ENCODE measurements around the gene SLC13A2. TPM values are rescaled to one million over a fixed set of nuclear protein-coding genes. Genes with fewer than 3 reads are reported as not detected.

SLC13A2 gene
- total RNA-seq, 1 experiment from 2014 or later: not detected

DNA sequence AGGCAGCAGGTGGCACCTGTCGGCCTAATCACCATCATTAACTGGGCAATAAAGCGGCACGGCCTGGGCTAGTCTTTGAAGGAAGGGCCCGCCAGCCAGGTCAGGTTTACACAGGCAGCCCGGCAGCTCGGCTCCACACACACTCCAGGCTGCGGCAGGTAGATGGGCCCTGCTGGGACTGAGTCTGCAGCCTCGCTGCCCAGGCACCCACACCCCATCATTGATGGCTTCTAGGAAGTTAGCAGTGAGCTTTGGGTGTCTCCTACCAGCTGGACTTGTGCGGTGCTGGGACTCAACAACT, 25.9 kb downstream of the SLC13A2 start:
- Mint-ChIP-seq H3K9me3 (no peaks in the 10 kb centered on the region), H3K4me3 (no peak overlapping the region), H3K36me3 (ENCODE audit: insufficient read depth in 1 of 3, low read depth in 3 of 3) (no peaks in the 10 kb centered on the region; a peak in 1 of 7 replicates), H3K27ac (no peak overlapping the region), H3K27me3 (ENCODE audit: low read depth) (peaks cover 3% of the 10 kb centered on the region), H3K4me1 (peaks cover 18 to 40% of the 10 kb centered on the region in 2 experiments)
- H4K5ac ChIP-seq (ENCODE audit: insufficient read length, low read depth, low read length): no peak overlapping the region
- no peaks in the 10 kb centered on the region for H3K79me2 ChIP-seq (ENCODE audit: insufficient read depth, low read length)
- H2AK5ac ChIP-seq (ENCODE audit: insufficient read length, low read length): no peak overlapping the region
- no peak overlapping the region for H3T11ph ChIP-seq (ENCODE audit: low read length)
- H4K8ac ChIP-seq (replicated peaks; ENCODE audit: insufficient read length, low read depth, low read length): no peak overlapping the region
- no peak overlapping the region for H2BK20ac ChIP-seq (ENCODE audit: low read depth, low read length, poor library complexity, severe bottlenecking)
- no peak overlapping the region for H3K56ac ChIP-seq (ENCODE audit: insufficient read length, low read depth, low read length)
- no peak overlapping the region for H3K27ac ChIP-seq (ENCODE audit: insufficient read length, low read depth, low read length)
- no peak overlapping the region; the same call in 1 of the 2 replicates for H3K14ac ChIP-seq (ENCODE audit: insufficient read depth, low read length)
- no peak overlapping the region for H2BK120ac ChIP-seq (ENCODE audit: low read depth, low read length, poor library complexity, severe bottlenecking)
- no peak for DNase-seq
- H4K20me1 ChIP-seq (ENCODE audit: control insufficient read depth, insufficient read depth, insufficient read length): no peaks in the 10 kb centered on the region
- no CpG with 5 or more reads among the region's 9 CpGs for WGBS (ENCODE audit: extremely low coverage, insufficient read length, low lambda C conversion rate)
- no peak overlapping the region for H3K4me2 ChIP-seq (ENCODE audit: insufficient read depth, insufficient read length, low read length)
- no peak overlapping the region for H2AFZ ChIP-seq (ENCODE audit: low read length)
- no peaks in the 10 kb centered on the region for H3K23me2 ChIP-seq (ENCODE audit: insufficient read length, low read depth, low read length, poor library complexity, severe bottlenecking)
- no peak overlapping the region for H3K9ac ChIP-seq (ENCODE audit: extremely low read depth, insufficient read length, low read length)
- H3K4me1 ChIP-seq (ENCODE audit: insufficient read depth, low read length): peaks cover 2% of the 10 kb centered on the region; the same call in 1 of the 2 replicates
- TF ChIP-seq, protein P1, sequence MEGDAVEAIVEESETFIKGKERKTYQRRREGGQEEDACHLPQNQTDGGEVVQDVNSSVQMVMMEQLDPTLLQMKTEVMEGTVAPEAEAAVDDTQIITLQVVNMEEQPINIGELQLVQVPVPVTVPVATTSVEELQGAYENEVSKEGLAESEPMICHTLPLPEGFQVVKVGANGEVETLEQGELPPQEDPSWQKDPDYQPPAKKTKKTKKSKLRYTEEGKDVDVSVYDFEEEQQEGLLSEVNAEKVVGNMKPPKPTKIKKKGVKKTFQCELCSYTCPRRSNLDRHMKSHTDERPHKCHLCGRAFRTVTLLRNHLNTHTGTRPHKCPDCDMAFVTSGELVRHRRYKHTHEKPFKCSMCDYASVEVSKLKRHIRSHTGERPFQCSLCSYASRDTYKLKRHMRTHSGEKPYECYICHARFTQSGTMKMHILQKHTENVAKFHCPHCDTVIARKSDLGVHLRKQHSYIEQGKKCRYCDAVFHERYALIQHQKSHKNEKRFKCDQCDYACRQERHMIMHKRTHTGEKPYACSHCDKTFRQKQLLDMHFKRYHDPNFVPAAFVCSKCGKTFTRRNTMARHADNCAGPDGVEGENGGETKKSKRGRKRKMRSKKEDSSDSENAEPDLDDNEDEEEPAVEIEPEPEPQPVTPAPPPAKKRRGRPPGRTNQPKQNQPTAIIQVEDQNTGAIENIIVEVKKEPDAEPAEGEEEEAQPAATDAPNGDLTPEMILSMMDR (conservative IDR thresholded peaks at IDR 0.05): no peak
- no peak overlapping the region for H3K18ac ChIP-seq (ENCODE audit: insufficient read length, low read depth, low read length)
- no peak overlapping the region for H3K23ac ChIP-seq (ENCODE audit: insufficient read length, low read depth, low read length)
- H3K4ac ChIP-seq (ENCODE audit: low read depth, low read length): no peak overlapping the region
- H2BK12ac ChIP-seq (ENCODE audit: insufficient read length, low read depth, low read length): no peak overlapping the region
- no peaks in the 10 kb centered on the region for H3K9me3 ChIP-seq (ENCODE audit: control insufficient read depth, low read depth, low read length)
- no peak overlapping the region for H2BK15ac ChIP-seq (ENCODE audit: low read depth, low read length)
- H2BK5ac ChIP-seq (ENCODE audit: insufficient read length, low read length): no peak overlapping the region
- H4K91ac ChIP-seq (ENCODE audit: insufficient read length, low read depth, low read length): no peak overlapping the region
- H3K79me1 ChIP-seq (ENCODE audit: insufficient read depth, low read depth, low read length, poor library complexity, severe bottlenecking): no peaks in the 10 kb centered on the region
- no peaks in the 10 kb centered on the region for H3K27me3 ChIP-seq (ENCODE audit: insufficient read depth, low read length)
